Epidermal melanocyte (primary cell): ENCODE results near the gene NUDT13.

ENCODE experiments used
- DNase-seq: peaks from one replicate; pipeline ENCODE4 v3.0.0; 2011; ENCODE audit warnings: low spot score; ENCODE audit not compliant: insufficient read length

The NUDT13 gene

GRCh38 chr10:73161662-73162061, 51.4 kb downstream of the NUDT13 start:
- DNase-seq: no peak

- no peak for DNase-seq
These were observed 52.8 kb downstream of the NUDT13 start for GRCh38 chr10:73163096-73163495.

GRCh38 chr10:73166972-73167371, 56.7 kb downstream of the NUDT13 start:
- no peak for DNase-seq

DNA sequence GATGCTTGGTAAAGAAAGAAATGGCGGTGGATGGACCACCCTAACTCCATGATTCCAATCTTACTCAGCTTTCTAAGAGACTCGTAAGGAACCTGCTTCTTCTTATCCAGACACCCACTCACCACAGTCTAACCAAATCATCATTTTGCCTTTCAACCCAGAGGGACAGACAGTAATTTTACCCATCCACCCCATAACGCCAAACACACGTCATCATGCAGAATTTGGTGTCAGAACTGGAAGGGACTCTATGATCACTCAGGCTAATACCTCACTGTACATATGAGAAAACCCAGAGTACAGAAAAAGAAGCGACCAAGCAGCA, 57.2 kb downstream of the NUDT13 start:
- DNase-seq: no peak

DNA sequence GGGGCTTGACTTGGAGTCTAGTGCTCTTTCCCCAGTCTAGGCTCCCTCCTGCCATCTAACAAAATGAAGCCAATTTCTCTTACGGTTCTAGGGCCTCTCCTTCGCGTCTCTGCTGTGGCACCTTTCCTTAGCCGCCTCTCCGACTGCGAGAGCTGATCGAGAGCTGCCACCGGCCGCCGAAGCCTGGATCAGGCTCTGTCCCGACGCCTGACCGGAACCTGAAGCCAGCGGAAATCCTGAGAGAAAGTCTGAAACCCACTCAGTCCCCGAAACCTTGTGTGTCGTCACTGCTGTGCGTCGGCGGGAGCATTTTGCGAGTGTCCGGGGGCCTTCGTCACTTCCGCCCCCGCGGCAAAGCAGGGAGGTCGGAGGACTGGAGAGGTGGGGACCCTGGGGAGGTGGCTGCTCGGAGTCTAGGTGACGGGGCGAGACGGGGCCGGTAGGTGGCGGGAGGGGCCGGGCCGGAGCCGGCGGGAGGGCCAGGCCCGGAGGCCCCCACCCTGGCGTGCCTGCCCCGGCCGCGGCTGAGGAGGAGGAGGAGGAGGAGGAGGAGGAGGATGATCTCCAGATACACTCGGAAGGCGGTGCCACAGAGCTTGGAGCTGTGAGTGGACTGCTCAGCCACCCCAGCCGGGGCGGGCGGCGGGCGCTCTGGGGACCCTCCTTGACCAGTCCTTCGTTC, 57.7 kb downstream of the NUDT13 start, which contains the start of the genes ECD and FAM149B1:
TSS of gene ECD (minus strand) at position 226 of the 682 bp plus-strand sequence. CDS start 4,071 bp downstream, outside the sequence.
TSS of gene FAM149B1 (plus strand) at position 337 of the 682 bp plus-strand sequence. CDS start at position 558, 221 bp downstream.
- DNase-seq: peak; percentile 83

DNA sequence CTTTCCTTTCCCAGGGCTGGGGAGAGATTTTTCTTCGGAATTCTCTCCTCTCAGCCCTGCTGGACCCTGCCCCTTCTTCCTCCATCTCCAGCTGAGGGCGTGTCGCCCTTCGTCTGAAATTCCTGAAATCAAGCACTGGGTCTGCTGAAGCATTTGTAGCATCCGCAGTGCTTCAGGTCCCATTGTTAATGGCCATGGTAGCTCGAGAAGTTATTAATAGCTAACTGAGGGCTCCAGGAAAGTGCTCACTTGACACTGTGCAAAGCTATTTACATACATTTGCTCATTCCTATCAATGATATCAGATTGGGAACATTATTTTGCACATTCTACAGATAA, 58.2 kb downstream of the NUDT13 start:
- no peak for DNase-seq

- DNase-seq: no peak
These were observed 59.1 kb downstream of the NUDT13 start for GRCh38 chr10:73169320-73169719.

GRCh38 chr10:73172867-73173266, 62.6 kb downstream of the NUDT13 start:
- DNase-seq: no peak

DNA sequence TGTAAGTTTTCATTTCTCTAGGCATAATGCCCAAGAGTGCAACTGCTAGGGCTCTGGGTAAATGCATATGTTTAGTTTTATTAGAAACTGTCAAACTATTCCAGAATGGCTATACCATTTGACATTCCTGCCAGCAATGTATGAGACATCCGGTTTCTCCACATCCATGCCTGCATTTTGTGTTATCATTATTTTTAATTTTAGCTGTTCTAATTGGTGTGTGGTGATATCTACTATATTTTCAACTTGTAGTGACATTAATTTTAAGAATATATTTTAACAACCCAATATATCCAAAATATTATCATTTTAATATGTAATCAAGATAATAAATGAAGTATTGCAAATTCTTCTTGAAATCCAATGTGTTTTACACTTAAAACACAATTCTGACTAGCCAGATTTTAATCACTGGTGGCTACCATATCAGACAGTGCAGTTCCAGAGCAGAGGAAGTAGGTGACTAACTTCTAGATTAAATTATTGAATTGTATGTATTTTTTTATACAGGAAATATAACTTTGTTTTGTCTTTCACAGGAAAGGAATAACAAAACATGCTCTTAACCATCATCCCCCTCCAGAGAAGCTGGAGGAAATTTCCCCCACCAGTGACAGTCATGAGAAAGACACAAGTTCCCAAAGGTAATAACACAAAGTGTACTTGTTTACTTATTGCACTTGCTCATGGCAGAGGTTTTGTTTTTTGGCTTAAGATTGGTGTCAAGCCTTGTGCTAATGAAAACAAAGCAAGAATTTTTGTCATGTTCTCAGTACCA, 64.1 kb downstream of the NUDT13 start:
- DNase-seq: no peak
